Muscle layer of colon (tissue), 2 donors: ENCODE data around the gene TMEM254.

Experiments used
- H3K27ac ChIP-seq: one replicate; pipeline ENCODE4 v1.7.0; 2013; ENCODE audit warnings: low read depth, mild to moderate bottlenecking, low read length, moderate library complexity
- H3K27me3 ChIP-seq, 2 donors: one replicate each; pipeline ENCODE4 v1.7.0; 2013; ENCODE audit warnings: low read length in 2 of 2, mild to moderate bottlenecking in 2 of 2; ENCODE audit not compliant: insufficient read depth in 2 of 2, control insufficient read depth in 1 of 2
- H3K36me3 ChIP-seq: one replicate; pipeline ENCODE4 v1.7.0; 2013; ENCODE audit warnings: mild to moderate bottlenecking, low read length; ENCODE audit not compliant: insufficient read depth
- H3K4me1 ChIP-seq: one replicate; pipeline ENCODE4 v1.7.0; 2013; ENCODE audit warnings: mild to moderate bottlenecking, low read length; ENCODE audit not compliant: insufficient read depth
- H3K4me3 ChIP-seq, 2 donors: one replicate each; pipeline ENCODE4 v1.7.0; 2013; ENCODE audit warnings: low read length in 2 of 2, low read depth in 1 of 2, mild to moderate bottlenecking in 1 of 2, moderate library complexity in 1 of 2
- H3K9ac ChIP-seq: one replicate; pipeline ENCODE4 v1.7.0; 2013; ENCODE audit warnings: low read length
- H3K9me3 ChIP-seq: one replicate; pipeline ENCODE4 v1.7.0; 2013; ENCODE audit warnings: mild to moderate bottlenecking, low read length
- donor health status: abdominal sarcoma.
- donor health status: Adenocarcinoma of cecum.

TMEM254 gene

DNA sequence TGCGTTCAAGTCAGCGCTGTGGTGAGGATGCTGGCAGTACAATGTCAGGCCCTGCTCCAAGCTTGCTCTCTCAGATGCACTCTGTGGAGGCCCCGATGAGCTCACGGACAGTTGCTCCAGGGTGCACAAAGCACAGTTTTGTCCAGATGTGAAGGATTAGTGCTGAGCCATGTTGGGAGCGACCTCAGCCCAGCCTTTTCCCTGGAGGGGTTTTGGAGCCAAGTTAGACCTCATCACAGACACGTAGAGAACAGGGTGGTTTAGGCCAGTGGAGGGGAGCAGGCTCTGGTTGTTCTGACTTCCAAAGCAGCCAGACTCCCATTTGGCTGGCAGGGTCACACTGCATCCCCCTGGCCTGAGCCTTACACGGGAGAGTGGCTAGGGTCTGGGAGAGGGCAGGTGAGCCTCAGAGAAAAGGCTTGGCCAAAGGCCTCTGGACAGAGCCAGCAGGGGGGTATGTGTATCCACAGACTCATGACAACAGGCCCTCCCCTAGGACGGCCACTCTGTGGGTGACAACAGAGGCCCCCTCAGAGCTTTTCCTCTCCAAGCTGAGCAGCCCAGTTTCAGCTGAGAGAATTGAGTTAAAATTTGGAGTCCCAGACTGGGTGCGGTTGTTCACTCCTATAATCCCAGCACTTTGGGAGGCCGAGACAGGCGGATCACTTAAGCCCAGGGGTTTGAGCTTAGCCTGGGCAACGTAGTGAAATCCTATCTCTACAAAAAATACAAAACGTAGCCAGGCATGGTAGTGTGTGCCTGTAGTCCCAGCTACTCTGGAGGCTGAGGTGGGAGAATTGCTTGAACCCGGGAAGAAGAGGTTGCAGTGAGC, 58.8 kb downstream of the TMEM254 start:
- H3K4me1 ChIP-seq = no peaks in the 10 kb centered on the region
- H3K27ac ChIP-seq = no peak overlapping the region
- no peak overlapping the region for H3K4me3 ChIP-seq
- H3K27me3 ChIP-seq = peaks cover 5 to 20% of the 10 kb centered on the region in 2 donors
- H3K36me3 ChIP-seq = no peaks in the 10 kb centered on the region
- H3K9ac ChIP-seq = no peak overlapping the region
- no peaks in the 10 kb centered on the region for H3K9me3 ChIP-seq

DNA sequence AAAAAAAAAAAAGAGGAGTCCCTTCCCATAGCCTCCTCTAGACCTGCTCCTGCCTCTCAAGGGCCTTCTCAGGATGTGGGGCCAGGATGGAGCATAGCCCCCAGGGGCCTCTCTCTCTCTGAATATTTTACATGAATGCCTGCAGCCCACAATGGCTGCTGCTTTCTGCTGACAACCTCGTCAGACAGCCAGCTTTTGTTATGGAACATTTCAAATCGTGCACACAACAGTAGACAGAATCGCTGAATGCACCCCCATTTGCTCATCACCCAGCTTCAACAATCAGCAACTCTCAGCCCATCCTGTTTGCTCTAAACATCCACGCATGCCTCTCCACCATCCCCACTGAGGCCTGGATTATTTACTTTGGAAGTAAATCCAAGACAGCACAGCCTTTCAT, 59.5 kb downstream of the TMEM254 start:
- H3K27me3 ChIP-seq = peaks cover 5 to 13% of the 10 kb centered on the region in 2 donors
- no peak overlapping the region for H3K9ac ChIP-seq
- no peak overlapping the region for H3K27ac ChIP-seq
- H3K9me3 ChIP-seq = no peaks in the 10 kb centered on the region
- no peaks in the 10 kb centered on the region for H3K4me1 ChIP-seq
- H3K4me3 ChIP-seq = no peak overlapping the region
- no peaks in the 10 kb centered on the region for H3K36me3 ChIP-seq

DNA sequence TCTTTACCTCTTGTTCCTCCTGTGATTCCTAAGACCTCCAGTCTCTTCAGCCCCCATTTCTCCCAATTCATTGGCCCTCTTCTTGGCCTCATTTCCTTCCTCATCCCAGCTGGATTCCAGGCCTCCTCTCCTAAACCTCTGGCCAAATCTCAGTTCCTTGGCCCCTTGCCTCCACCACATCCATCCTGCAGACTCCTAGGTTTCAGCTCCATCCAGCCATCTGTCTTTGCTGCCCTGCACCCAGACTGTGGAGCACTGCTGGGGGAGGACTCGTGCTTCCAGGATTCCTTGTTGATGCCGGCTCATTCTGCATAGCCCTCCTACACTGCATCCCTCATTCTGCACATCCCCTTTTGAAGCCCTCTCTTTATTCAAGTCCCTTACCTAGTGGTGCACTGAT, 60.8 kb downstream of the TMEM254 start:
- no peak overlapping the region for H3K27ac ChIP-seq
- no peak overlapping the region for H3K4me3 ChIP-seq
- no peaks in the 10 kb centered on the region for H3K9me3 ChIP-seq
- peaks cover 6% of the 10 kb centered on the region for H3K4me1 ChIP-seq
- peaks cover 0 to 5% of the 10 kb centered on the region in 2 donors for H3K27me3 ChIP-seq
- H3K36me3 ChIP-seq = no peaks in the 10 kb centered on the region
- H3K9ac ChIP-seq = no peak overlapping the region

DNA sequence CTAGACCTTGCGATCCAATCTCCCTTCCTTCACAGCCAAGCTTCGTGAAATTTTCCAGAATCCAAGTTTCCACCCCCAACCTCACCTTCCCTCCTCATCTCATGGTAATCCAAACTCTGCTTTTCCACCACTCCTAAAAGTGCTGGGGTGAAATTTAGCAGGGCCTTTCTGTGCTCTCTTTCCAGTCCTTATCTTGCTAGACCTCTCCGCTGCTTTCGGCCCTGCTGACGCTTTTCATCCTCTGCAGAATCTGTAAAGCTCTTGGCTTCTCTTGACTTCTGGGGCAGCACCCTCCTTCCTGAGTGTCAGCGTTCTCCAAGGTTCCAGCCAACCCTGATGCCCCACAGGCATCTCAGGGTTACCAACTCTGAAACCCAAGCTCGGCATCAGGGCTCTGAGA, 61.8 kb downstream of the TMEM254 start:
- no peaks in the 10 kb centered on the region for H3K36me3 ChIP-seq
- H3K4me1 ChIP-seq = peaks cover 12% of the 10 kb centered on the region
- no peak overlapping the region for H3K4me3 ChIP-seq
- no peak overlapping the region for H3K27ac ChIP-seq
- H3K27me3 ChIP-seq = peaks cover 0 to 5% of the 10 kb centered on the region in 2 donors
- no peak overlapping the region for H3K9ac ChIP-seq
- no peaks in the 10 kb centered on the region for H3K9me3 ChIP-seq

DNA sequence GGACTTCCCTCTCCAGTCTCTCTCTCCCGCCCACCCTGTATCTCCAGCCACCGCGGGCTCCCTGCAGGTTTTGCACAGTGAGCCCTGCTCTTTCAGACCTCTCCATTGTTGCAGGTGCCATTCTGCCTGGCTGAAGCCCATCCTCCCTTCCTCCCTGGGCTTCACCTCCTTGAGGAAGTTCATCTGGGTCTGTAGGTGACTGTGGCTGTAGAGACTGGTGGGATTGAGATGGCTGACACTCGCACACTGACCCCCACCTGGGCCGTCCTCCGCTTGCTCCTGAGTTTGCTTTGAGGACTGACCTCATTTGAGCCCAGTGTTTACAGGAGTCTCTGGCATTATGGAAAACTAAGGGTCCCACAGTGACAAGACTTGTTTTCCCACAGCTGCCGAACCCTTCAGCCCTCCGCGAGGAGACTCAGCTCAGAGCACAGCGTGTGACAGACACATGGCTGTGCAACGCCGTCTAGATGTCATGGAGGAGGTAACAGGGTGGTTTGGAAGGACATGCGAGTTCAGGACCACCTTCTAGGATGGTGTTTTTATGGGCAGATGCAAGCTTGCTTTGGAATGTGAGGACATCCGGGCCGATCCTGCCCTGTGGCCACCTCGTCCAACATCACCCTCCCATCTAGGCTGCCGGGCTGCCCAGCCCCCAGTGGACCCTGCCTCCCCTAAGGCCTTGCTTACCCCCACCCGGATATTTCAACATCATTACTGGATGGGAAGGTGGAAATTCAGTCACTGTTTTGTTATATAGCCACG, 63.4 kb downstream of the TMEM254 start:
- H3K27ac ChIP-seq = no peak overlapping the region

More for the DNA sequence above, 63.4 kb downstream of the TMEM254 start:
- Histone ChIP-seq H3K4me1 (peaks cover 12% of the 10 kb centered on the region), H3K27me3 (peaks cover 0 to 4% of the 10 kb centered on the region in 2 donors), H3K36me3 (no peaks in the 10 kb centered on the region), H3K4me3 (no peak overlapping the region), H3K9ac (no peak overlapping the region), H3K9me3 (no peaks in the 10 kb centered on the region)
